ENCODE data around the gene SDF2. TPM values are rescaled to one million over a fixed set of nuclear protein-coding genes. Genes with fewer than 3 reads are reported as not detected.
A peak's percentile ranks its signal among the peaks of the same experiment; 100 is the strongest.

The SDF2 gene
- total RNA-seq, result 10 to 100 TPM; 43.2 to 91.1 (median 52.5) TPM

DNA sequence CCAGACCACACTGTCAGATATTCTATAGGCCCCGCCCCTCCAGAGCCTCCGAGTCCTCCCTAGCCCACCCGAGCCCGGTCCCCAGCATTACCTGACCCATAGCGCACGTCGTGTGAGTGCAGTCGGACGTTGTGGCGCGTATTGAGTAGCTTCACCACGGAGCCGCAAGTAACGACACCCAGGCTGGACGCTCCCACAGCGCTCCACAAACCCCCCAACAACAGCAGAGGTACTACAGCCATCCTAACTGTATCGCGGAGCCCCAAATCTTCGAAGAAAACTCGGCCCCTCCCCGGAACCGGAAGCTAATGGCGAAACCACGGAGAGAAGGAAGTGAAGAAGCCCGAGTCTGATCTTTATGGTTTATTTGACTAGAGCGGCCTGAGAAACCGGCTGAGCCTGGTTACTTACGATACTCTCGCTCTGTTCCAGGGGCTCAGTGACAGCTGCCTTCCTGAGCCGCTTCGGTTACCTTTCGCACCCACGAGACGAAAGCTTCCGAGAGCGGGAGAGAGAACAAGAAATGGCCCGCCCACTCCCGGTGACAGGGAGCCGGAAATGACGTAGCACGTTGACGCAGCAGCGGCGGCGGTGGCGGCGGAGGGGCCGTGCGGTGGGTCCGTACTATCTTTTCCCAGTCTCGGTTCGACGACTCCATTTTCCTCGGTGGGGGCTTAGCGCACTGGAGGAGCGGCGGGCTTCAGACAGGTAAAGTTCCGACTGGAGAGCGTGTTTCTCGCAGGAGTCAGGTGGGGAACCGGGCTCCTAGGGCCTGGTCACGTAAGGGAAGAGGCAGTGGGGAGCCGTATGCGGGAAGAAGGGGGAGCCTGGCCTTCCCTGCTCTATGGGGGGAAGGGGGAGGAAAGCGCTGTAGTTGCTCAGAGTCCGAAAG lies at the start of gene SDF2, which contains the start of gene SUPT6H:
Gene SDF2 (minus strand): TSS at position 272 of the 892 bp plus-strand sequence. CDS start 30 bp downstream, at position 242.
Gene SUPT6H (plus strand): TSS at position 571 of the 892 bp plus-strand sequence. CDS start 11,197 bp downstream, outside the sequence.
- Histone ChIP-seq H3K4me1 (peaks cover 29 to 52% (median 32%) of the 10 kb centered on the region in 4 donors), H3K36me3 (peaks cover 9 to 36% (median 29%) of the 10 kb centered on the region in 4 donors), H3K27ac (peak within 1 kb of the TSS; percentile 96 to 99 (median 98)), H3K9me3 (no peaks in the 10 kb centered on the region), H3K27me3 (no peaks in the 10 kb centered on the region), H3K4me3 (peak within 1 kb of the TSS; percentile 64 to 89 (median 78))
- DNase-seq, result peak; percentile 89 to 97
- ATAC-seq (ENCODE audit: low FRiP score in 2 of 2), result peak; percentile 95 to 98
- TF ChIP-seq POLR2A (IDR thresholded peaks at IDR 0.05) (peak in 3 of 4 donors; percentile 79 to 94 (median 83)), POLR2AphosphoS5 (IDR thresholded peaks at IDR 0.05) (peak; percentile 97 to 99), EP300 (IDR thresholded peaks at IDR 0.05) (peak in 2 of 4 donors; percentile 12 to 48)
- TF ChIP-seq, protein P1, sequence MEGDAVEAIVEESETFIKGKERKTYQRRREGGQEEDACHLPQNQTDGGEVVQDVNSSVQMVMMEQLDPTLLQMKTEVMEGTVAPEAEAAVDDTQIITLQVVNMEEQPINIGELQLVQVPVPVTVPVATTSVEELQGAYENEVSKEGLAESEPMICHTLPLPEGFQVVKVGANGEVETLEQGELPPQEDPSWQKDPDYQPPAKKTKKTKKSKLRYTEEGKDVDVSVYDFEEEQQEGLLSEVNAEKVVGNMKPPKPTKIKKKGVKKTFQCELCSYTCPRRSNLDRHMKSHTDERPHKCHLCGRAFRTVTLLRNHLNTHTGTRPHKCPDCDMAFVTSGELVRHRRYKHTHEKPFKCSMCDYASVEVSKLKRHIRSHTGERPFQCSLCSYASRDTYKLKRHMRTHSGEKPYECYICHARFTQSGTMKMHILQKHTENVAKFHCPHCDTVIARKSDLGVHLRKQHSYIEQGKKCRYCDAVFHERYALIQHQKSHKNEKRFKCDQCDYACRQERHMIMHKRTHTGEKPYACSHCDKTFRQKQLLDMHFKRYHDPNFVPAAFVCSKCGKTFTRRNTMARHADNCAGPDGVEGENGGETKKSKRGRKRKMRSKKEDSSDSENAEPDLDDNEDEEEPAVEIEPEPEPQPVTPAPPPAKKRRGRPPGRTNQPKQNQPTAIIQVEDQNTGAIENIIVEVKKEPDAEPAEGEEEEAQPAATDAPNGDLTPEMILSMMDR (IDR thresholded peaks at IDR 0.05), result peak in 3 of 6 experiments; percentile 4 to 16 (median 12)
- 1% methylated on average over 22 to 58 of the region's 66 CpGs for WGBS, 2 donors

DNA sequence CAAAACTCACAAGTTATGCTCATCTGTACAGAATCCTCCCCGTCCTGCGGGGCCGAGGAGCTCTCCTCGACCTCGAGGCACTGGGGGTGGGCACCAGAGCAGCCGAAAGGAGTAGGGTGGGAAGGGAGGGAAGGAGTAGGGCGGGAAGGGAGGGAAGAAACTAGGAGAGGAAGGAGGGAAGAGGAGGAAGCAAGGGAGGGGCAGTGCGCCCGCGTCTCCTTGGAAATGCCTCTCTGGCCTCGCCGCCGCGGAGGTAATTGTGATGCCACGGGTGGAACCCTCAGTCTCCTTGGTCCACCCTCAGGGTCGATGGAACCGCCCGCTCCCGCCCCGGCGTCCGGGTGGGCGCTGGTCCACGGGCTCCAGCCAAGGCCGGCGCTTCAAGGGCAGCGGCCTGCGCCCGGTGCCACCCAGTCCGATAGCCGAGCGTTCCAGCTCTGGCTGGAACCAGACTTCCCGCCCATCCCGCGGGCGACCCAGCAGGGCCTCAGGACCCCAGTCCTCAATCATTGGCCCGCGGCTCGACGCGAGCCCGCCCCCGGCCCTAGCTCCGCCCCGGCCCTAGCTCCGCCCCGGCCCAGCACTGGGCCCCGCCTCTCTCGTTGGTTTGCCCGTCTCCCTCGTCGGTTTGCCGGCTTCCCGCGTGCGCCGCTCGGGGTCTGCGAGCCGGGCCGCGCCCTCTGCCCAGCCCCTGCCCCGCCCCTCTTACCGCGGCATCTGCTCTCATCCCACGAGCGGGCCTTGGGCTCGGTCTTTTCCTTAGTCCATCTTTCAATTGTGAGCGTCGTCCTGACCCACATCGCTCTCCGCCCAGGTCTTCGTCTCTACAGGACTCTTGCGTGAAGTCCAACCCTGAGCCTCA lies 49.4 kb upstream of the SDF2 start:
- ATAC-seq (ENCODE audit: low FRiP score in 2 of 2), result peak; percentile 94 to 97
- no peaks in the 10 kb centered on the region for H3K9me3 ChIP-seq

DNA sequence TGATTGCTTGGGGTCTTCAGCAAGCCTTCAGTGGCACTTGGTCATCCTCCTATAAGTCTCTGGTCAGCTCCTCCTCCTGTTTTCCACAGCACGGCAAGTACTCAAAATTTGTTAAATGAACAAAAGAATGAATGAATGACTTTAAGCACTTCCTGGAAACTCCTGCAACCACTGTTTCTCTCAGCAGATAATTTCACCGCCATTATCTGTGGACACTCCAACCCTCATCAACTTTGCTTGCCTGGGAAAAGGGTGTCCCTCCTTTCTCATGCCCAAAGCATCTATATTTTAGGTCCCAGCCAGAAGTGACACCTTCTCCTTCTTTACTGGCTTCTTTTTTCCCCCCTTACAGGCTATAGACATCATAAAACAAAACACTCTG lies 45.6 kb upstream of the SDF2 start:
- DNase-seq (no peak), ATAC-seq (ENCODE audit: low FRiP score in 2 of 2) (no peak)
- Histone ChIP-seq H3K4me3 (no peak overlapping the region), H3K27me3 (no peaks in the 10 kb centered on the region), H3K9me3 (no peaks in the 10 kb centered on the region), H3K27ac (no peak overlapping the region), H3K36me3 (peaks cover 6 to 27% (median 15%) of the 10 kb centered on the region in 4 donors), H3K4me1 (peaks cover 10 to 23% (median 15%) of the 10 kb centered on the region in 4 donors)
- TF ChIP-seq POLR2AphosphoS5 (IDR thresholded peaks at IDR 0.05) (no peak), POLR2A (IDR thresholded peaks at IDR 0.05) (no peak), EP300 (IDR thresholded peaks at IDR 0.05) (no peak)
- TF ChIP-seq, protein P1 (IDR thresholded peaks at IDR 0.05), result no peak
- WGBS, 2 donors, result 90 to 93% methylated on average over 2 of the region's 2 CpGs

More for the DNA sequence above, 49.4 kb upstream of the SDF2 start:
- peaks cover 15 to 29% (median 18%) of the 10 kb centered on the region in 4 donors for H3K4me1 ChIP-seq
- H3K4me3 ChIP-seq, result peak overlapping the region; percentile 40 to 75 (median 64)
- TF ChIP-seq POLR2A (IDR thresholded peaks at IDR 0.05), result peak in 3 of 4 donors; percentile 50 to 82 (median 59)
- TF ChIP-seq, protein P1 (IDR thresholded peaks at IDR 0.05), result no peak
- peak; percentile 44 to 74 for TF ChIP-seq POLR2AphosphoS5 (IDR thresholded peaks at IDR 0.05)
- WGBS, 2 donors, result 0 to 1% methylated on average over 45 to 58 of the region's 74 CpGs
- H3K36me3 ChIP-seq, result peaks cover 0 to 15% (median 9%) of the 10 kb centered on the region in 4 donors
- DNase-seq, result peak; percentile 92 to 99
- peak overlapping the region; percentile 81 to 89 (median 84) for H3K27ac ChIP-seq
- no peaks in the 10 kb centered on the region for H3K27me3 ChIP-seq

- H3K4me3 ChIP-seq, result no peak overlapping the region
- H3K36me3 ChIP-seq, result peaks cover 10 to 33% (median 21%) of the 10 kb centered on the region in 4 donors
- ATAC-seq (ENCODE audit: low FRiP score in 2 of 2), result no peak
- 79 to 100% methylated on average over 2 to 5 of the region's 7 CpGs for WGBS, 2 donors
- no peak overlapping the region for H3K27ac ChIP-seq
- DNase-seq, result no peak
- H3K9me3 ChIP-seq, result no peaks in the 10 kb centered on the region
- no peaks in the 10 kb centered on the region for H3K27me3 ChIP-seq
- TF ChIP-seq, protein P1 (IDR thresholded peaks at IDR 0.05), result no peak
- peaks cover 4 to 16% (median 9%) of the 10 kb centered on the region in 4 donors for H3K4me1 ChIP-seq
Measured at GRCh38 chr17:28706471-28707338, 45.0 kb upstream of the SDF2 start.
